Measurements from ENCODE around the gene SYNE1. TPM values are rescaled to one million over a fixed set of nuclear protein-coding genes. Genes with fewer than 3 reads are reported as not detected.

The SYNE1 gene
- total RNA-seq, 1 donor from 2014 or later = 17.4 TPM

DNA sequence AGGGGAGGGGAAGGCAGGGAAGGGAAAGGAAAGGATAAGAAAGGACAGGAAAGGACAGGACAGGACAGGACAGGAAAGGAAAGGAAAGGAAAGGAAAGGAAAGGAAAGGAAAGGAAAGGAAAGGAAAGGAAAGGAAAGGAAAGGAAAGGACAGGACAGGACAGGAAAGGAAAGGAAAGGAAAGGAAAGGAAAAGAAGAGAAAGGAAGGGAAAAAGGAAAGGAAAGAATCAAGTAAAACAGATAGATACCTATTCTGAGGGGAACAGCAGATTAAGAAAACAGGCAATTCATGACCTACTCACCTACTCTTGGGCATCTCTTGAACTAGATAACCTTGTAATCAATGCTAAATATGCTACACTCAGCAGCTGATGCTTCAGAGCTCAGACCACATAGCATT lies 265.4 kb downstream of the SYNE1 start:
- TF ChIP-seq, protein P1, sequence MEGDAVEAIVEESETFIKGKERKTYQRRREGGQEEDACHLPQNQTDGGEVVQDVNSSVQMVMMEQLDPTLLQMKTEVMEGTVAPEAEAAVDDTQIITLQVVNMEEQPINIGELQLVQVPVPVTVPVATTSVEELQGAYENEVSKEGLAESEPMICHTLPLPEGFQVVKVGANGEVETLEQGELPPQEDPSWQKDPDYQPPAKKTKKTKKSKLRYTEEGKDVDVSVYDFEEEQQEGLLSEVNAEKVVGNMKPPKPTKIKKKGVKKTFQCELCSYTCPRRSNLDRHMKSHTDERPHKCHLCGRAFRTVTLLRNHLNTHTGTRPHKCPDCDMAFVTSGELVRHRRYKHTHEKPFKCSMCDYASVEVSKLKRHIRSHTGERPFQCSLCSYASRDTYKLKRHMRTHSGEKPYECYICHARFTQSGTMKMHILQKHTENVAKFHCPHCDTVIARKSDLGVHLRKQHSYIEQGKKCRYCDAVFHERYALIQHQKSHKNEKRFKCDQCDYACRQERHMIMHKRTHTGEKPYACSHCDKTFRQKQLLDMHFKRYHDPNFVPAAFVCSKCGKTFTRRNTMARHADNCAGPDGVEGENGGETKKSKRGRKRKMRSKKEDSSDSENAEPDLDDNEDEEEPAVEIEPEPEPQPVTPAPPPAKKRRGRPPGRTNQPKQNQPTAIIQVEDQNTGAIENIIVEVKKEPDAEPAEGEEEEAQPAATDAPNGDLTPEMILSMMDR (conservative IDR thresholded peaks at IDR 0.05; ENCODE audit: low read depth, low read length) = no peak
- no peak for DNase-seq (ENCODE audit: low read depth)

DNA sequence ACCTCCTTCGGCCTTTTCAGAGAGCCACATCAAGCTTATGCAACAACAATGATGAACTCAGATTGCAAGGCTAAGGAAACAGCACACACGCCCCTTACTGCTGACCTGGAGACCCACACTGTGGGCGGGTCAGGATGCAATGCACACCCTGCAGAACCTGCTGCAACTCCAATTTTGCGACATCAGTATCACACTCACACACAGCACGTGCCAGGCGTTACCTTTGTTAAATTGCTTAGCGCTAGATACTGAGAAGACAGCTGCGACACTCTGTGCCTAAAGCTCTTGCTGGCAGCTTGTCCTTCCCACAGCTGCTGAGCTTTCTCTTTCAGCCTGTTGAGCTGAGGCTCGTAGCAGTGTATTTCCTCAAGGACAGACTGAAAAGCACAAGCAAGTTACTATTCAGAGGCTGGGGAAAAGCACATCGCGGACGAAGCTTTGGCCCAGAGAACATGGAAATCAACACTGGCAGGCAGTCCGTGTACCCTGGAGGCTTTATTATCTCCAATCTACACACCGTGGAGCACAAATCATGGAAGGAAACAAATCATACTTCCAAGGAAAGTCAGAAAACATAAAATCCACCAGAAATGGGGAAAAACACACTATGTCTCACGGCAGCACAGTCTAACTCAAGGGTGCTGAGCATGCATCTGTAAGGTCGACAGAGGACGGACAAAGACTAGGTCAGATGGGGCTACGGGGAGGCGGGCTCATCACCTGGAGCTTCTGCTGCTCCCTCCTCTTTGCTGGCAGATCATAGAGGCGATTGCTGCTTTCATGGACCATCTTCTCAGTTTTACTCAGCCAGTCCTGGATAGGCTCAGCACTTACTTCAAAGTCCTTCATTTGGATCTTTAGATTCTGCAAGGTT lies 268.2 kb downstream of the SYNE1 start:
- no peak overlapping the region for H3K4me3 ChIP-seq (ENCODE audit: low read depth, low read length)
- DNase-seq (ENCODE audit: low read depth) = no peak
- TF ChIP-seq, protein P1 (conservative IDR thresholded peaks at IDR 0.05; ENCODE audit: low read depth, low read length) = no peak

More for the DNA sequence above, 265.4 kb downstream of the SYNE1 start:
- no peak overlapping the region for H3K4me3 ChIP-seq (ENCODE audit: low read depth, low read length)

DNA sequence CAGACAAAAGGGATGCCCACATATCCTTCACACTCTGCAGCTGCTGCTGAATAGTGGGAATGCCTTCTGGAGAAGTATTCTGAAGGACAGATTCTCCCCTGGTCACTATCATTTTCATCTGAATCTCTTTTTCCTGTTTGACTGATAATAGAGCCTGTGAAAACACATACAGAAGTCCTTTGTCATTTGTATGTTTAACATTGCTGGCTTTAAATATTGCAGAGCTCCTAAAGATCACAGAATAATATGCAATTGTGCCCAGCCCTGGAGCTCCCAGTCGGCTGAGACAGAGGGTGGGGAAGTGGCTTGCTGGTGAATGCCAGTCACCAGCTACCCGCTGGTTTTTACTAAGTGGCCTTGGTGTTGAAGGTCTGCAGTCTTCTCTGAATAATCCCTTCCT lies 272.3 kb downstream of the SYNE1 start:
- DNase-seq (ENCODE audit: low read depth) = no peak
- H3K4me3 ChIP-seq (ENCODE audit: low read depth, low read length) = no peak overlapping the region
- TF ChIP-seq, protein P1 (conservative IDR thresholded peaks at IDR 0.05; ENCODE audit: low read depth, low read length) = no peak

DNA sequence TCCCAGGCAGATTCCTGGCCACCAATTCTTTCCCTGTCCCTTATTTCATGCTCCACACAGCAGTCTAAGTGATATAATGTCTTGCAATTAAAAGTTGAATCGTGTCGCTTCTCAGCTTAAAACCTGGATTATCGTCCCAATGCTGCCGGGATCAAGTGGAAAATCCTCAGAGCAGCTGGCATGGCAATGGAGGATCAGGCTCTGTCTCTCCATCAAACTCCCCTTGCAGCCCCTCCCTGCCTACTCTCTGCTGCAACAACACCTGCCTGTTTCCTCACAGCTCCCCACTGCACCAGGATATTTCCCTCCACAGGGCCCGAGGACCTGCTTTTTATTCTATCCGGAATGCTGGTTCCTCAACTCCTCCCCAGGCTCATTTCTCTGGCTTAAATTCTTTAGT lies 277.1 kb downstream of the SYNE1 start:
- TF ChIP-seq, protein P1 (conservative IDR thresholded peaks at IDR 0.05; ENCODE audit: low read depth, low read length) = no peak
- no peak for DNase-seq (ENCODE audit: low read depth)
- H3K4me3 ChIP-seq (ENCODE audit: low read depth, low read length) = no peak overlapping the region

DNA sequence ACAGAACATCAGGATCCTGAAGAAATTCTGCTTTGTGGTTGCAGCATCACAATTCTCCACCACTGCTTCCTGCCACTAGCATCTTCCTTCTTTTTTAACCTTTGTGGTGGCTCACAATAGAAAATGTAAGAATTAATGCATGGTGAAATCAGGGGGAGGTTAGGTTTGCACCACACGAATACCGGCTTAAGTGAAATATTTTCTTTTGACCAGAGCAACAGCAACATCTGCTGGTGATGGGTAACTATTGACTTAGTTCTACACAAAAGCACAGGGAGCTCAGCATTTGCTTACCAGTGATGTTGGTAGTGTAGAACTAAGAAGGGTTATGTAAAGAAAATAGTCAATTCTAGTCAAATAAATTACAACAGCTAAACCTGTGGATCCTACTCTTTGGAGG lies 280.5 kb downstream of the SYNE1 start:
- H3K4me3 ChIP-seq (ENCODE audit: low read depth, low read length) = no peak overlapping the region
- TF ChIP-seq, protein P1 (conservative IDR thresholded peaks at IDR 0.05; ENCODE audit: low read depth, low read length) = peak; percentile 22
- DNase-seq (ENCODE audit: low read depth) = no peak

DNA sequence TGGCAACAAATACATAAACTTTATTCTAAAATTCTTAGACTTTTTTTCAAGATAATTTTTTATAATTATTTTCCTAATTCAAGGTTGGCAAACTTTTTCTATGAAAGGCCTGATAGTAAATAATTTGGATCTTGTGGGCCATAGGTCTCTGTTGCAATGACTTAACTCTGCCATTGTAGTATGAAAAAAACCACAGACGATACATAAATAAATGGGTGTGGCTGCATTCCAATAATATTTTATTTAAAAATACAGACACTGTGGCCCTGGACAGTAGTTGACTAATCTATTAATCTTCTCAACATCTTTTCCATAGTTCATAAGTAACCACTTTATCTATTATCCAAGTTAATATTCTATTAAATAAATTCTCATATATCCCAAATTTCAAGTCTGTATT lies 281.1 kb downstream of the SYNE1 start:
- no peak overlapping the region for H3K4me3 ChIP-seq (ENCODE audit: low read depth, low read length)
- DNase-seq (ENCODE audit: low read depth) = no peak
- TF ChIP-seq, protein P1 (conservative IDR thresholded peaks at IDR 0.05; ENCODE audit: low read depth, low read length) = no peak

DNA sequence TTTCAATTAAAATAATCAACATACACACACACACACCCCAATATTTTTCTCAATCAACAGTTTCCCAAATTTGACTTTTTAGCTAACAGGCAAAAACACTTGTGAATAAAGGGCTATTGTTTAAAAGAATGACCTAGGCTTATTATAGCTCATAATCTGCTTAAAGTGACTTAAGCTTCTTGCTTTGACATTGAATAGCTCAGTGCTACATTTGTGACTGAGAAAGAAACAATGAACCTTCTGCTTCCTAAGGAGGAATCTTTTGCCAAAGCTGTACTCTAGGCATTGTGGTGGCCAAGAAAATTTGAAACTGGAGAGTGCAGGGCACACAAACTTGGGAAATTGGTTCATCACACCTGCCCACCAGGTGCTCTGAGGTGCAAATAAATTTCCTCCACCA lies 282.0 kb downstream of the SYNE1 start:
- H3K4me3 ChIP-seq (ENCODE audit: low read depth, low read length) = no peak overlapping the region
- TF ChIP-seq, protein P1 (conservative IDR thresholded peaks at IDR 0.05; ENCODE audit: low read depth, low read length) = no peak
- no peak for DNase-seq (ENCODE audit: low read depth)

Measured in epithelial cell of proximal tubule (primary cell).